Panc1 (cell line): ENCODE results near the gene UROC1. TPM values are rescaled to one million over a fixed set of nuclear protein-coding genes. Genes with fewer than 3 reads are reported as not detected.

Experiments used
- ATAC-seq: fragments of 200-7000 bp; cut with Tn5 transposase; 2 replicates; pipeline ENCODE4 v1.9.1; 2020; ENCODE audit warnings: mild to moderate bottlenecking, moderate library complexity
- BruUV-seq: library from RNA; stranded (reverse); fragments of 400-500 nt; replicated peaks from 2 replicates; lab custom pipeline; 2021; lab: Mats Ljungman, UMichigan
- CTCF ChIA-PET: fragments of 300-600 bp; sonication (Branson Sonifier 250); formaldehyde crosslinking; loops from one replicate; lab custom pipeline; 2022; ENCODE audit warnings: antibody characterized with exemption; lab: Charles Lee
- POLR2A ChIA-PET: fragments of 300-600 bp; sonication (Branson Sonifier 250); formaldehyde crosslinking; loops from one replicate; lab custom pipeline; 2022; ENCODE audit warnings: antibody characterized with exemption; lab: Charles Lee
- DNase-seq: peaks from one replicate; pipeline ENCODE4 v3.0.0-alpha.2; 2010; ENCODE audit warnings: low read depth, low spot score
- H3K27ac ChIP-seq: 2 replicates; pipeline ENCODE4 v1.5.1; 2011; ENCODE audit warnings: mild to moderate bottlenecking, low read length, inconsistent platforms
- H3K27me3 ChIP-seq: fragments of 200-500 bp; sonication (Bioruptor generic); 2 replicates; pipeline ENCODE4 v1.6.0; 2014; ENCODE audit warnings: low read length, inconsistent platforms; ENCODE audit not compliant: control insufficient read depth, insufficient read depth
- H3K36me3 ChIP-seq: fragments of 200-500 bp; sonication (Bioruptor generic); 2 replicates; pipeline ENCODE4 v1.5.1; 2014; ENCODE audit warnings: inconsistent platforms, mild to moderate bottlenecking, low read length, moderate library complexity; ENCODE audit not compliant: control insufficient read depth, insufficient read depth
- H3K4me1 ChIP-seq: 2 replicates; pipeline ENCODE4 v1.5.1; 2011; ENCODE audit warnings: inconsistent platforms, mild to moderate bottlenecking, low read length, moderate library complexity; ENCODE audit not compliant: control insufficient read depth, insufficient read depth
- H3K4me3 ChIP-seq, 2 experiments: 2 replicates each; pipeline ENCODE4 v1.5.1; 2011 to 2012; ENCODE audit warnings: low read depth in 2 of 2, low read length in 2 of 2, mild to moderate bottlenecking in 2 of 2, inconsistent platforms in 1 of 2, moderate library complexity in 1 of 2
- H3K9me3 ChIP-seq: fragments of 200-500 bp; sonication (Bioruptor generic); 2 replicates; pipeline ENCODE4 v1.5.1; 2014; ENCODE audit warnings: low read depth, mild to moderate bottlenecking, inconsistent platforms, low read length, moderate library complexity; ENCODE audit not compliant: control insufficient read depth, insufficient read depth
- CTCF ChIP-seq: fragments of 450-650 bp; IDR thresholded peaks from 2 replicates; pipeline ENCODE4 v1.5.1; 2017; ENCODE audit warnings: mild to moderate bottlenecking
- POLR2AphosphoS5 ChIP-seq: IDR thresholded peaks from 2 replicates; pipeline ENCODE4 v1.6.1; 2012; ENCODE audit warnings: mild to moderate bottlenecking, low read depth, low read length, moderate library complexity
- REST ChIP-seq, 2 experiments: IDR thresholded peaks; 2 replicates each; pipeline ENCODE4 v1.6.1; 2011 to 2012; ENCODE audit warnings: low read depth in 2 of 2, control low read depth in 1 of 2, low read length in 1 of 2, mild to moderate bottlenecking in 1 of 2, moderate library complexity in 1 of 2; ENCODE audit not compliant: insufficient read depth in 1 of 2
- SIN3A ChIP-seq: IDR thresholded peaks from 2 replicates; pipeline ENCODE4 v1.6.1; 2012; ENCODE audit warnings: low read depth, mild to moderate bottlenecking, low read length, moderate library complexity, borderline replicate concordance; ENCODE audit not compliant: insufficient read depth
- TCF7L2 ChIP-seq: IDR thresholded peaks from 2 replicates; pipeline ENCODE4 v1.6.1; 2011; ENCODE audit warnings: mild to moderate bottlenecking, low read depth, low read length, inconsistent platforms
- in situ Hi-C: cut with HindIII; loops from 2 replicates; pipeline ENCODE4 v1.10.0; 2016; ENCODE audit warnings: low sequenced_read_pairs, low pct_unique_long_range_greater_than_20kb
- intact Hi-C: fragments of 100-400 bp; cut with micrococcal nuclease; formaldehyde crosslinking; loops from one replicate; pipeline ENCODE4 v1.10.0; 2022; ENCODE audit not compliant: unreplicated experiment
- total RNA-seq: library from RNA; stranded (reverse); gene quantifications from one replicate; pipeline ENCODE4 v1.2.1, GENCODE V29; 2021; ENCODE audit not compliant: unreplicated experiment

The UROC1 gene
- total RNA-seq, 1 experiment from 2014 or later = not detected

GRCh38 chr3:126454025-126454424 lies 63.5 kb downstream of the UROC1 start:
- Histone ChIP-seq H3K4me1 (no peaks in the 10 kb centered on the region), H3K27me3 (no peaks in the 10 kb centered on the region), H3K27ac (no peak overlapping the region), H3K9me3 (no peaks in the 10 kb centered on the region), H3K4me3 (no peak overlapping the region), H3K36me3 (peaks cover 4% of the 10 kb centered on the region; the same call in 1 of the 2 replicates)
- DNase-seq (no peak), ATAC-seq (no peak)
- TF ChIP-seq CTCF (no peak), REST (IDR thresholded peaks at IDR 0.05; ENCODE audit: insufficient read depth in 1 of 2, low read depth in 2 of 2, low read length in 1 of 2) (no peak), POLR2AphosphoS5 (no peak), TCF7L2 (no peak), SIN3A (no peak)
- BruUV-seq = no TSS peak
- in situ Hi-C loops (no loop called here), intact Hi-C loops (no loop called here)
- POLR2A ChIA-PET = no interaction called here
- CTCF ChIA-PET = no interaction called here

GRCh38 chr3:126452213-126452612 lies 65.4 kb downstream of the UROC1 start:
- TF ChIP-seq SIN3A (no peak), TCF7L2 (no peak)
- no peaks in the 10 kb centered on the region for H3K4me1 ChIP-seq
- H3K9me3 ChIP-seq = no peaks in the 10 kb centered on the region
- in situ Hi-C loops (no loop called here), intact Hi-C loops (no loop called here)
- POLR2A ChIA-PET = no interaction called here
- ATAC-seq (no peak), DNase-seq (no peak)
- BruUV-seq = no TSS peak
- no peak overlapping the region for H3K4me3 ChIP-seq
- H3K36me3 ChIP-seq = 0 out of 2 replicates have a peak, but pooled peaks cover 2% of the 10 kb centered on the region
- no peak overlapping the region for H3K27ac ChIP-seq
- H3K27me3 ChIP-seq = no peaks in the 10 kb centered on the region
- CTCF ChIA-PET = no interaction called here

DNA sequence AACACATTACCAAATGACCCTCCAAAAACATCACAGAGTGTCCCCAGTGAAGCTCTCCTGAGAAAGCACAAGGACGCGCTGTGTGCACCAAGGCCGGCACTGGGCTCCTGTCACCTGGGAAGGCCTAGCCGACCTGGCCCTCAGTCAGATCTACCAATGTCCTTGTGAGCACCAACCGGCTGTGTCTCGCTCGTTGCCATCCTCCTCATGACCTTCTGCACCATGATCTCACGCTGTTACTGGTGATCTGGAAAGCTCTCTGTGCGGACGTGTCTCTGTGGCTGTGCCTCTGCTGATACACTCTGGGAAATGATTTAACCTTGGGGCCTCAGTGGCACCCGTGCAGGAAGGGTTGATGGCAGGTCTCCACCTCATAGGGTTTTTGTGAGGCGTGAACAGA lies 66.1 kb downstream of the UROC1 start:
- BruUV-seq = no TSS peak
- H3K9me3 ChIP-seq = no peaks in the 10 kb centered on the region
- no peak overlapping the region for H3K4me3 ChIP-seq
- 0 out of 2 replicates have a peak, but pooled peaks cover 2% of the 10 kb centered on the region for H3K36me3 ChIP-seq
- ChIA-PET CTCF (no interaction called here), POLR2A (no interaction called here)
- H3K27ac ChIP-seq = no peak overlapping the region
- TF ChIP-seq CTCF = no peak
- TF ChIP-seq TCF7L2 = no peak
- TF ChIP-seq REST (IDR thresholded peaks at IDR 0.05; ENCODE audit: insufficient read depth in 1 of 2, low read depth in 2 of 2, low read length in 1 of 2) = no peak
- TF ChIP-seq POLR2AphosphoS5 = no peak
- no peak for TF ChIP-seq SIN3A
- no peaks in the 10 kb centered on the region for H3K27me3 ChIP-seq
- H3K4me1 ChIP-seq = no peaks in the 10 kb centered on the region
- ATAC-seq (no peak), DNase-seq (no peak)
- in situ Hi-C loops = no loop called here
- intact Hi-C loops = no loop called here
